ENCODE measurements around the gene CCDC200.
A peak's percentile ranks its signal among the peaks of the same experiment; 100 is the strongest.
"Not testable (repeated sequence)": the region's sequence is repeated elsewhere in the genome, so short reads cannot be mapped to it uniquely, and the experiment has no call there.

Gene CCDC200

DNA sequence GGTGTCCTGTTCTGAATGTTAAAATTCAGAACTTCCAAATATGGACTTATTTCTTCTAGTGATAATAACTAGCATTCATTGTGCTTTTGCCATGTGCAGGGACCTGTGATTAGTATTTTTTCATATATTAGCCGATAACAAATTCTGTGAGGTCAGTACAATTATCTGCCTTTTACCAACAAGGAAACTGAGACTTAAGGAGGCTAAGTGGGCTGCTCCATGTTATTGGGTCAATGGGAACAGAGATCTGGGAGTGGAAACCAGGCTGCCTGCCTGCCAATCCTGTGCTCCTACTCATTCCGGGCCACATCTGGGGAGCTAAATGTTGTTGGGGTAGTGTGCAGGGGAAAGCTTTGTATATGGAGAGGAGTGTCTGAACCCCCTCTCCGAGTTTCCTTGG is 13.1 kb downstream of the CCDC200 start:
- no peak for FAIRE-seq

DNA sequence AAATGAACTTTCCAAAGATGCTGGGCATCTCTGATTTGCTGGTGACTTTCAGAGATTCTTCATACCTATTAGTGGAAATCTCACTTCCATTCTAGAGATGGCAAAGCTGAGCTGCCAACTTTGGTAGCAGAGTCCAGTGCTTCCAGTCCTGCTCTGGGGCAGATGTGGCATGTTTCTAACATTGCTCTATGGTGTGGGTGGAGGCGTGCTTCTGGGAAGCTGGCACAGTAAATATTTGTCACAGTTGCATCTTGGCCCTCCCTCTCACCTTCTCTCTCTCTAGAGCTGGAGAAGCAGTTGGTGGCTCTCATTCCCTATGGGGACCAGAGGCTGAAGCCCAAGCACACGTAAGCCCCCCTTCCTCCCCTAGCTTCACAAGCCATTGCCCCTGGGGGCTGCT is 14.9 kb downstream of the CCDC200 start:
- no peak for FAIRE-seq

DNA sequence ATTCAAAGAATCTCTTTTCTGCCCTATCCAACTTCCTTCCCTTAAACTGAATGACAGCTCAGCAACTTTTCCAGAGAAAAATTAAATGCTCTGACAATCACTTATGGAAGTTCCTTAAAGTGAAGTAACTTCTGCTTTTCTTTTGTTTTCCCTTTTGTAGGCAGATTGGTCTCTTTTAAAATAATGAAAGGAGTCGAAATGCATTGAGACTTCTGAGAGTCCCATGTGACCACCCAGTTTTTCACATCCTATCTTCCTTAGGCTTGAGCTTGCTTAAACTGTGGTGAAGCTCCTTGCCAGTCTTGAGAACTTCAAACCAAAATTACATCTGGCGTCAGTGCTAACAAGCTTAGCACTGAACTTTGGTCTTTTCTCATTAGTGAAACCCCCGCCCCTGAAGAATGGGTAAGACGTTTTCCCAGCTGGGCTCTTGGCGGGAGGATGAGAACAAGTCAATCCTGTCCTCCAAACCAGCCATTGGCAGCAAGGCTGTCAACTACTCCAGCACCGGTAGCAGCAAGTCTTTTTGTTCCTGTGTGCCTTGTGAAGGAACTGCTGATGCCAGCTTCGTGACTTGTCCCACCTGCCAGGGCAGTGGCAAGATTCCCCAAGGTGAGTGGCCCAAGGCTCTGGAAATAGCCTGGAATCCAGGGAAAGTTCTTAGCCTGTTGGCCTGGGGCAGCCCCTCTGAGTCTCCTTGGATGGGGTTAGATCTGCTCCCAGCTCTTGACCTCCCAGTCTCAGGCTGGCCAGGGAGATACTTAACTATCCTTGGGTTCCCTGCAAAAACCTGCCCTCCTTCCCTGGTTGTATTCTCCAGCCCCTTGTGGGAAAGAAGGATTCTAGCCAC is 15.6 kb downstream of the CCDC200 start:
- FAIRE-seq: no peak

DNA sequence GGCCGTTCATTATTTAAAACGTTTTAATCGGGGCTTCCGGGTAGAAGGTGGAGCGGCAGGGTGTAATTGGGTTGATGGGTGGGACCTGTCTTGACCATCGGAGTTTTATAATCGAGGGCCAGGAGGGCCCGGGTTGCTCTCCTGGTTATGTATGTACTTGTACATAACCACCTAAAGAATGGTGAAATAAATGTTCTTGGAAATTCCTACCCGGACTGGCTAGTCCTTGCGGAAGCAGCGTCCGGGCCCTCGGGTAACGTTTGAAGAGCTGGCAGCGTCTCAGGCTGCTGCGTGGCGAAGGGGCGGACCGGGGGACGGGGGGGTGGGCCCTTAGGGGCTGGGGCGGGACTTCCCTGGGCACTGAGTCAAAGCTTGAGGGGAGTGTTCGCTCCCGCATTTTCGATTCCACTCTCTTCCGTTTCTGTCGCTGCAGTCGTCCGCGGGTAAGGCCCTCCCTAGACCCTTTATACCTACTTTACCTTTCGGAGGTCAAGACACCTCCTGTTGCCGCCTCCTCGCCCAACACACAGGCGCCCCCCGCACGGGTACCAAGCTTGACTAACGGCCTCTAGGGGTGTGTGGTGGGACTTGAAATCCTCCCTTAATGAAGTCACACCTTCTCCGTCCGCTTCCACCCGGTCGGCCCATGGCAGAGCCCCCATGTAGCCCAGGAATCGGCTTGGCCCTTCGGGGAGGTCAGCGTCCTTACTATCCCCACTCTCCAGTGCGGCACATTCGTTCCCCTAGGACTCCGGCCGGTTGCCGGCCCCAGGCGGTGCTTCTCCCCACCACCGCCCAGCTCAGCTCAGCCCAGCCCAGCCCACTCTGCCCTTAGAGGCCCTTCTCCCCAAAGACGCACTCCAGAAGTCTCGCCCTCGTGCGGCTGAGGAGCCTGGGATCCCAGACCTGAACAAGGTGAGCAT is 16.7 kb downstream of the CCDC200 start, which contains the start of gene TMEM106A:
TSS of gene TMEM106A (plus strand) at position 396 of the 923 bp plus-strand sequence. CDS start 1,167 bp downstream, outside the sequence.
- no peak for FAIRE-seq

DNA sequence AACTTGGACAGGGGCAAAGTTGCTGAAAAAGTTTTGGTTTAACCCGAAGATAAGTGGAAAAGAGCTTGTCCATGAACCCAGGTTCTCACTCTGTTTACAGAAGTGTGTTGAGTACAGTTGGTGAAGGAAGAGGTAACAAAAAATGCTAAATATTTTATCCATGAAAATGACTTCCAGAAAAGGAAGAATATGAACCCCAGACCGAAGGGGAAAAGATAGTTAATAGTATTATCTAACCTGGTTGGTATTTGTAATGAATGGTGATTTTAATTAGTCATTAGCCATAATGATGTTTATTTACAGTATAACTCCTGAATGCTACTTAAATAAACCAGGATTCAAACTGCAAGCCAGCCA is 17.3 kb downstream of the CCDC200 start:
- no peak for FAIRE-seq

DNA sequence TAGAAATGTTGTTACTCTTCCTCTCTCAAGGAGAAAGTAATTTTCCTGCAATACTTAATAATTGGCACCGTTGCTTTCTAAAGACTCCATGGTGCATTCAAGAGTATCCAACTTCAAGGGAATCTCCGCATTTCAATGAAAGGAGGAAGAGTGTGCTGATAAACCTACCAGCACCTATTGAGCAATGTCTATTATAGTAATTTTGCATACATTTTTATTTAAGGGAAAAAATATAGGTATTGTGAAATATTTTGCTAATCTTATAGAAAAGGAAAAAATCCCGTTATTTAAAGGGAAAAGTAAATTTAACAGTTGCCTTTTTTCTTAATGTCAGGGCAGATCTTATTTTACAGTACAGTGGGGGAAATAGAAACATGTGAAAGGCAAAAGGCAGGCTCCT is 17.8 kb downstream of the CCDC200 start:
- FAIRE-seq: no peak

DNA sequence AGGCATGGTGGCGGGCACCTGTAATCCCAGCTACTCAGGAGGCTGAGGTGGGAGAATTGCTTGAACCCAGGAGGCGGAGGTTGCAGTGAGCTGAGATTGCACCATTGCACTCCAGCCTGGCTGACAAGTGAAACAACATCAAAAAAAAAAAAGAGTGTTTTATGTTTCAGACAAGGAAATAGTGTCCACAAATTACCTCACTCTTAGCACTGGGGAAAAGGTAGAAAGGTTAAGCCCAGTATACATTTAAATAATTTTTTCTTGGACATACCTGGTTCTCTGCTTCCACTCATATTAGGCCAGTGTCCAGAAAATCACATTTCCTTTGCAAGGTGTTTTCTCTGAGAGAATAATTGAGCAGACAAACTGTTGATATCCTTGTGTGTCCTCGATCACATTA is 25.4 kb downstream of the CCDC200 start:
- not testable (repeated sequence) for FAIRE-seq

DNA sequence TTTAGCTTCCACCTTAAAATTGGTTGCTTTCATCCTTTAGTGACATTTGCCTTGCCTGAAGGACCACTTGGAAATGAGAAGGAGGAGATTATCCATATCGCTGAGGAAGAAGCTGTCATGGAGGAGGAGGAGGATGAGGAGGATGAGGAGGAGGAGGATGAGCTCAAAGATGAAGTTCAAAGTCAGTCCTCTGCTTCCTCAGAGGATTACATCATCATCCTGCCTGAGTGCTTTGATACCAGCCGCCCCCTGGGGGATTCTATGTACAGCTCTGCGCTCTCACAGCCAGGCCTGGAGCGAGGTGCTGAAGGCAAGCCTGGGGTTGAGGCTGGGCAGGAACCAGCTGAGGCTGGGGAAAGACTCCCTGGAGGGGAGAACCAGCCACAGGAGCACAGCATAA is 28.3 kb downstream of the CCDC200 start:
- FAIRE-seq: no peak

DNA sequence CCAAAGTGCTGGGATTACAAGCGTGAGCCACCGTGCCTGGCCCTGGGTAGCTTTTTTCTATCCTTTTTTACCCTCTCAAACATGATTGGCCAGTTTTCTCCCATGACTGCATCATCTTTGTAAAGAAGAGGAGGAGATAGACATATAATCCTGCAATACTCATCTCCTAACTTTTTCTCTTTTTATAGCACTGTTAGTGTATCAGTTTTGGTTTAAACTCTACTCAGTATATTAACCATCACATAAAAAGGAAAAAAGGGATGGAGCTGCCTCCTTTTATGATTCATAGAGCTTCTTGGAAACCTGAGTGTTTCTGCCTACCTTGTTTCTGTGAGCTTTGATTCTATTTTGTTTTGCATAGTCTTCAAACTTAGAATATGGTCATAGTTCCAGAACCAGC is 28.8 kb downstream of the CCDC200 start:
- FAIRE-seq: no peak

DNA sequence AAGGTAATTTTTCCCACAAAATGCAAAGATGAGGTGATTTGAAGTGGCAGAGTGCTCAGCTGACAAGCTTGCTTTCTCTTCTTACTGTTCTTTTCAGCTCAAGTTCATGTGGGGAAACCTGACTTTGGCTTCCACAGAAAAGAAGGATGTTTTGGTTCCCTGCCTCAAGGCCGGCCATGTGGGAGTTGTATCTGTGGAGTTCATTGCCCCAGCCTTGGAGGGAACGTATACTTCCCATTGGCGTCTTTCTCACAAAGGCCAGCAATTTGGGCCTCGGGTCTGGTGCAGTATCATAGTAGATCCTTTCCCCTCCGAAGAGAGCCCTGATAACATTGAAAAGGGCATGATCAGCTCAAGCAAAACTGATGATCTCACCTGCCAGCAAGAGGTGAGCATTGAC is 35.2 kb downstream of the CCDC200 start:
- no peak for FAIRE-seq

DNA sequence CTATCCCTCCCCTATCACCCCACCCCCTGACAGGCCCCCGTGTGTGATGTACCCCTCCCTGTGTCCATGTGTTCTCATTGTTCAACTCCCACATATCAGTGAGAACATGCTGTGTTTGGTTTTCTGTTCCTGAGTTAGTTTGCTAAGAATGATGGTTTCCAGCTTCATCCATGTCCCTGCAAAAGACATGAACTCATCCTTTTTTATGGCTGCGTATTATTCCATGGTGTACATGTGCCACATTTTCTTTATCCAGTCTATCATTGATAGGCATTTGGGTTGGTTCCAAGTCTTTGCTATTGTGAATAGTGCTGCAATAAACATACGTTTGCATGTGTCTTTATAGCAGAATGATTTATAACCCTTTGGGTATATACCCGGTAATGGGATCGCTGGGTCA is 41.8 kb downstream of the CCDC200 start:
- FAIRE-seq: not testable (repeated sequence)

DNA sequence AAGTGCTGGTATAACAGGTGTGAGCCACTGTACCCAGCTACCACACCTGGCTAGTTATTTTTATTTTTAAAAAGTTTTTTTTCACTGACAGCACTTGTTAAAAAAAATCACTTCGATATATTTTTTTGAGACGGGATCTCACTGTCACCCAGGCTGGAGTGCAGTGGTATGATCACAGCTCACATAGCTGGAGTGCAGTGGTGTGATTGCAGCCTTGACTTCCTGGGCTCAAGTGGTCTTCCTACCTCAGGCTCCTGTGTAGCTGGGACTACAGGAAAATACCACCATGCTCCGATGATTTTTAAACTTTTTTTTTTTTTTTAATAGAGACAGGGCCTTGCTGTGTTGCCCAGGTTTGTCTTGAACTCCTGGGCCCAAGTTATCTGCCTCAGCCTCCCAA is 44.5 kb downstream of the CCDC200 start:
- no peak for FAIRE-seq

DNA sequence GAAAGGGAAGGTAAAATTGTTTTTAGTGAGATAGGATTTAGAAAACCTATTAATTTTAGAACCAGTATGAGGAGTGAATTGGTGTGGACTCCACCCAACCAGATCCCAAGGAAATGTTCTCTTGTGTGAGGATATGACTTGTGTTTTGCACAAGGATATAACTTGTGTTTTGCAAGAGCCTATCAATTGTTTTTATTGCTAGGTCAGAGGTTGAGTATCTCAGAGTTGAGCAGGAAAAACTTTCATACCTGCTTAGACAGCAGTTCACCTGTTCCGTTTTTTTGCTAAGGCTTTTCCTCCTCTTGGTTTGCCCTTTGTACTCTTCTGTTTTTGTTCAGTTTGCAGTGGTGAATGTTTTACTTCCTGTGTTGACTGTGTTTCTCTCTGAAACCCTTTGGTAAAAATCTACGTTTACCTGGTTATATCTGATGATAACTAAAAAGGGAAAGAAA is 52.3 kb downstream of the CCDC200 start:
- FAIRE-seq: peak; percentile 92

DNA sequence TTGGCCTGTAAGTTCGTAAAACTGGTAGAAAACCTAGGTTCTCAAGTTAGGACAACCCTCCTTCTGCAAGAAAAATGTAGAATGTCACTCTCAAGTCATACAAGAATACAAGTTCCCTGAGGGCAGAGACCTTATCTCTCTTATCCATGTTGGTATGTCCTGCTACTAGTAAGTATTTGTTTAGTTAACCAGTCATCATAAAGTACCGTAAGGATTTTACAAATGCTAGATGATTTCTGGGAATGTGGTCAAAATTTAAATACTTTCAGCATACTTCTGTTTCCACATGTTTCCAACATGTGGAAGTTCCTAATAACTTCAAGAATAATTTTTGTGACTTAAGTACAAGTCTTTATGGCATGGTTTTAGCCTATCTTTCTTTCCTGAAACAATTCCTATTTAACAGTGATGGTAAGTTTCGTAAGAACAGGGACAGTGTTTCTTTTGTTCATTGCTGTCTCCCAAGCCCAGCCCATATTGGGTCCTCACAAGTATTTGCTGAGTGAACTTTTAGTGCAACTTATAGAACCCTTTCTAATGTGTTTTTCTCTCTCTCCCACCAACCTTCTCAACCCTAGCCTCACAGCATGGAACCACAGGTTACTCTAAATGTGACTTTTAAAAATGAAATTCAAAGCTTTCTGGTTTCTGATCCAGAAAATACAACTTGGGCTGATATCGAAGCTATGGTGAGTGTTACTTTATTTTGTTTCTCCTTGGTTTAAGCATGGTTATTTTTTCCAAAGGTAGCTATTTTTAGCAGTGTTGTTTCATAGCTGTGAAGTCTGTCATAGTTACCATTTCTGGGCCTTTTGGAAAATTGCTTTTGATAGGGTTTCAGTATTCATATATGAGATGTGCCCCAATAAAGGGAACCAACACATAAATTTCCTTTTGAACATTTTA is 53.0 kb downstream of the CCDC200 start:
- FAIRE-seq: no peak

DNA sequence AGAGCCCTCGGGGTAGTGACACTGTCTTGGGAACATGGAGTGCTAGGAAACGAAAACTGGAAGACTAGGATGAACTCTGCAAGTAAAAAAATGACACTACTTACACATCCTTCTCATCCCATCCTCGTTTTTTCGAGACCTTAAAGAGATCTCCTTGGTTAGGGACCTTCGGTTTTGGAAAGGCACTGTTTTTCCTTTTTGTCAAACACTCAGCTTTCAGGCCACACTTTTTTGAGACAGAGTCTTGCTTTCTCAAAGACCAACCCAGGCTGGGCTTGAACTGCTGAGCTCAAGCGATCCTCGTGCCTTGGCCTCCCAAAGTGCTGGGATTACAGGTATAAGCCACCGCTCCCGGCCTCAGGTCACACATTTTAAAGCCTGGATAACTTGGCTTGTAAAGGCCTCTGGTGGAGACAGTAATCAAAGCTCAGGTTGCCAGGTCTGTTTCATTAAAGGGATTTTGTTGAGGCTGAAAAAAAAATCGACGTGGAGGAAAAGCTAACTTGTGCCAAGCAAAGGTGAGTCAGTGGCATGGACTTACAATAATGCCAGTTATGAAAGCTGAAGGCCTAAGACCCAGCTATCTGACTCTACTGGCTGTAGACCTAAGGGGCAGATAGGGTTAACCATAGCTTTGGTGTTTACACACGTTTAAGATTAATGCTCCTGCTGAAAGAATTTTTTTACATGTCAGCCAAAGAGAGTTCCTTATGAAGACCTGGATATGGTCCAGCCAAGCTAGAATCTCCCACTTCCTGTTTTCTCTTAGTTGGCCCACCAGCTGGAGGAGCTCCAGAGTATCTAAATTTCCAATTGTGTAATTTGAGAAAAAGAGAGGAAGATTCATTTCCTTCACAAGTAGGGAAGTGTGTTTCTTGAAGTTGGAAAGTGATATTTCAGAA is 56.6 kb downstream of the CCDC200 start:
- FAIRE-seq: no peak

Measured in colon (tissue), 2 donors.